ENCODE data around the gene GCGR. TPM values are rescaled to one million over a fixed set of nuclear protein-coding genes. Genes with fewer than 3 reads are reported as not detected.

GCGR gene
- polyA plus RNA-seq, 6 donors from 2014 or later = not detected

GRCh38 chr17:81815646-81815986, 11.7 kb downstream of the GCGR start:
- no peak overlapping the region for H3K27ac Mint-ChIP-seq
- DNase-seq = no peak
- no peaks in the 10 kb centered on the region for H3K4me1 Mint-ChIP-seq
- ATAC-seq (ENCODE audit: low read depth in 2 of 2) = no peak
- peaks cover 4 to 24% (median 23%) of the 10 kb centered on the region in 3 donors for H3K27me3 Mint-ChIP-seq
- H3K4me3 Mint-ChIP-seq = no peak overlapping the region
- no peaks in the 10 kb centered on the region for H3K9me3 Mint-ChIP-seq
- H3K36me3 Mint-ChIP-seq = no peaks in the 10 kb centered on the region

- Mint-ChIP-seq H3K27ac (no peak overlapping the region), H3K4me1 (no peaks in the 10 kb centered on the region), H3K4me3 (no peak overlapping the region), H3K36me3 (no peaks in the 10 kb centered on the region), H3K9me3 (no peaks in the 10 kb centered on the region), H3K27me3 (peaks cover 4 to 22% (median 18%) of the 10 kb centered on the region in 3 donors)
- DNase-seq (no peak), ATAC-seq (ENCODE audit: low read depth in 2 of 2) (no peak)
These were observed 13.8 kb downstream of the GCGR start for GRCh38 chr17:81817758-81818147.

- H3K27me3 Mint-ChIP-seq = peaks cover 4 to 22% (median 18%) of the 10 kb centered on the region in 3 donors
- H3K27ac Mint-ChIP-seq = no peak overlapping the region
- DNase-seq (no peak), ATAC-seq (ENCODE audit: low read depth in 2 of 2) (no peak)
- no peaks in the 10 kb centered on the region for H3K4me1 Mint-ChIP-seq
- no peaks in the 10 kb centered on the region for H3K9me3 Mint-ChIP-seq
- no peak overlapping the region for H3K4me3 Mint-ChIP-seq
- no peaks in the 10 kb centered on the region for H3K36me3 Mint-ChIP-seq
These were observed 15.8 kb downstream of the GCGR start for GRCh38 chr17:81819708-81820107.

GRCh38 chr17:81821147-81821546, 17.2 kb downstream of the GCGR start:
- H3K4me3 Mint-ChIP-seq = no peak overlapping the region
- peaks cover 2 to 19% (median 15%) of the 10 kb centered on the region in 3 donors for H3K27me3 Mint-ChIP-seq
- no peak overlapping the region for H3K27ac Mint-ChIP-seq
- H3K9me3 Mint-ChIP-seq = no peaks in the 10 kb centered on the region
- peaks cover 3 to 4% (median 3%) of the 10 kb centered on the region in 3 donors for H3K4me1 Mint-ChIP-seq
- no peaks in the 10 kb centered on the region for H3K36me3 Mint-ChIP-seq
- ATAC-seq (ENCODE audit: low read depth in 2 of 2) = no peak
- DNase-seq = no peak

GRCh38 chr17:81821603-81822311, 17.8 kb downstream of the GCGR start:
- Mint-ChIP-seq H3K27ac (no peak overlapping the region), H3K4me3 (peak overlapping the region in 1 of 8 donors; percentile 45), H3K27me3 (peaks cover 0 to 12% (median 8%) of the 10 kb centered on the region in 3 donors), H3K36me3 (no peaks in the 10 kb centered on the region), H3K4me1 (peaks cover 5 to 7% (median 5%) of the 10 kb centered on the region in 3 donors), H3K9me3 (no peaks in the 10 kb centered on the region)
- ATAC-seq (ENCODE audit: low read depth in 2 of 2) = no peak
- no peak for DNase-seq

- H3K27ac Mint-ChIP-seq = no peak overlapping the region
- peak overlapping the region in 1 of 8 donors; percentile 45 for H3K4me3 Mint-ChIP-seq
- peaks cover 0 to 7% (median 6%) of the 10 kb centered on the region in 3 donors for H3K27me3 Mint-ChIP-seq
- ATAC-seq (ENCODE audit: low read depth in 2 of 2) = no peak
- H3K9me3 Mint-ChIP-seq = no peaks in the 10 kb centered on the region
- H3K36me3 Mint-ChIP-seq = no peaks in the 10 kb centered on the region
- peaks cover 5 to 7% (median 5%) of the 10 kb centered on the region in 3 donors for H3K4me1 Mint-ChIP-seq
- DNase-seq = no peak
These were observed 18.3 kb downstream of the GCGR start for GRCh38 chr17:81822312-81822637.

- peak overlapping the region in 1 of 8 donors; percentile 5 for H3K4me3 Mint-ChIP-seq
- no peaks in the 10 kb centered on the region for H3K9me3 Mint-ChIP-seq
- ATAC-seq (ENCODE audit: low read depth in 2 of 2) (no peak), DNase-seq (no peak)
- no peaks in the 10 kb centered on the region for H3K36me3 Mint-ChIP-seq
- H3K27ac Mint-ChIP-seq = peak overlapping the region in 3 of 6 donors; percentile 52 to 81 (median 75)
- H3K4me1 Mint-ChIP-seq = peaks cover 5 to 7% (median 6%) of the 10 kb centered on the region in 3 donors
- H3K27me3 Mint-ChIP-seq = no peaks in the 10 kb centered on the region
These were observed 19.3 kb downstream of the GCGR start for GRCh38 chr17:81822996-81823819.

GRCh38 chr17:81823820-81824550, 20.0 kb downstream of the GCGR start:
- no peaks in the 10 kb centered on the region for H3K9me3 Mint-ChIP-seq
- H3K27me3 Mint-ChIP-seq = no peaks in the 10 kb centered on the region
- no peaks in the 10 kb centered on the region for H3K36me3 Mint-ChIP-seq
- DNase-seq (no peak), ATAC-seq (ENCODE audit: low read depth in 2 of 2) (no peak)
- peak overlapping the region in 2 of 6 donors; percentile 52 to 81 for H3K27ac Mint-ChIP-seq
- no peak overlapping the region for H3K4me3 Mint-ChIP-seq
- H3K4me1 Mint-ChIP-seq = peaks cover 8 to 13% (median 9%) of the 10 kb centered on the region in 3 donors

- Mint-ChIP-seq H3K4me1 (peaks cover 8 to 17% (median 11%) of the 10 kb centered on the region in 3 donors), H3K9me3 (no peaks in the 10 kb centered on the region), H3K27ac (no peak overlapping the region), H3K27me3 (no peaks in the 10 kb centered on the region), H3K36me3 (no peaks in the 10 kb centered on the region), H3K4me3 (no peak overlapping the region)
- no peak for ATAC-seq (ENCODE audit: low read depth in 2 of 2)
- DNase-seq = no peak
These were observed 20.6 kb downstream of the GCGR start for GRCh38 chr17:81824595-81824994.

- peak overlapping the region in 2 of 6 donors; percentile 39 to 81 for H3K27ac Mint-ChIP-seq
- DNase-seq (no peak), ATAC-seq (ENCODE audit: low read depth in 2 of 2) (no peak)
- H3K9me3 Mint-ChIP-seq = no peaks in the 10 kb centered on the region
- no peaks in the 10 kb centered on the region for H3K36me3 Mint-ChIP-seq
- no peak overlapping the region for H3K4me3 Mint-ChIP-seq
- H3K27me3 Mint-ChIP-seq = no peaks in the 10 kb centered on the region
- peaks cover 8 to 23% (median 13%) of the 10 kb centered on the region in 3 donors for H3K4me1 Mint-ChIP-seq
These were observed 22.0 kb downstream of the GCGR start for GRCh38 chr17:81825841-81826466.

GRCh38 chr17:81828656-81829055, 24.7 kb downstream of the GCGR start:
- no peaks in the 10 kb centered on the region for H3K27me3 Mint-ChIP-seq
- H3K4me1 Mint-ChIP-seq = peaks cover 20 to 35% (median 30%) of the 10 kb centered on the region in 3 donors
- DNase-seq (no peak), ATAC-seq (ENCODE audit: low read depth in 2 of 2) (no peak)
- H3K4me3 Mint-ChIP-seq = no peak overlapping the region
- no peaks in the 10 kb centered on the region for H3K36me3 Mint-ChIP-seq
- peak overlapping the region in 1 of 6 donors; percentile 72 for H3K27ac Mint-ChIP-seq
- no peaks in the 10 kb centered on the region for H3K9me3 Mint-ChIP-seq

- no peak for ATAC-seq (ENCODE audit: low read depth in 2 of 2)
- Mint-ChIP-seq H3K27me3 (no peaks in the 10 kb centered on the region), H3K36me3 (no peaks in the 10 kb centered on the region), H3K27ac (no peak overlapping the region), H3K9me3 (no peaks in the 10 kb centered on the region), H3K4me3 (peak overlapping the region in 2 of 8 donors; percentile 32 to 55), H3K4me1 (peaks cover 22 to 35% (median 35%) of the 10 kb centered on the region in 3 donors)
- DNase-seq = no peak
These were observed 25.9 kb downstream of the GCGR start for GRCh38 chr17:81829858-81830257.

GRCh38 chr17:81831563-81831956, 27.6 kb downstream of the GCGR start:
- Mint-ChIP-seq H3K4me1 (peaks cover 21 to 30% (median 29%) of the 10 kb centered on the region in 3 donors), H3K9me3 (no peaks in the 10 kb centered on the region), H3K27me3 (no peaks in the 10 kb centered on the region), H3K4me3 (peak overlapping the region; percentile 85 to 97 (median 93)), H3K27ac (peak overlapping the region; percentile 76 to 98 (median 94)), H3K36me3 (no peaks in the 10 kb centered on the region)
- ATAC-seq (ENCODE audit: low read depth in 2 of 2) = no peak
- no peak for DNase-seq
